Measurements from ENCODE around the gene ABI3BP. TPM values are rescaled to one million over a fixed set of nuclear protein-coding genes. Genes with fewer than 3 reads are reported as not detected.

The ABI3BP gene
- total RNA-seq, 1 donor from 2014 or later, result 7.3 TPM

DNA sequence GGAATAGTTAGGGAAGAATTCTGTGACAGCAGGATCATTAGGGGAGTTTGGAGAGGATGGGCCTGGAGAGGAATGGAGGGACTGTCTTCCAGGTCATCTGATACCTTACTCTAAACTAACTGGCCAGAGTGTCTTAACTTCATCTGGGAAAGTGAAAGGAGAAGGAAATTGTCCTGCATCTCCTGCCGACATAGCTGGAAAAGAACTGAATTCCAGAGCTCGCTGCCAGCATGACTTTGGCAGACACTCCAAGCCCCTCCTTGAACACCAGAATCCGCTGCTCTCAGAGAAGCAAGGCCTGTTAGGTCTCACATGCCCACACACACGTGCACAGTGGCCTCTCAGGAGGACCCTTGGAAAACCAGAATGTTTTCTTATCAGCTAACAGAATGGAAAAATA, 10.5 kb downstream of the ABI3BP start:
- DNase-seq (ENCODE audit: extremely low read depth, low read depth, low spot score), result no peak

- DNase-seq (ENCODE audit: extremely low read depth, low read depth, low spot score), result no peak
Observed at GRCh38 chr3:100981164-100981911, 11.9 kb downstream of the ABI3BP start.

GRCh38 chr3:100978011-100978659, 15.1 kb downstream of the ABI3BP start:
- no peak for DNase-seq (ENCODE audit: extremely low read depth, low read depth, low spot score)

- no peak for DNase-seq (ENCODE audit: extremely low read depth, low read depth, low spot score)
Observed at GRCh38 chr3:100976611-100977010, 16.6 kb downstream of the ABI3BP start.

GRCh38 chr3:100975714-100976113, 17.5 kb downstream of the ABI3BP start:
- DNase-seq (ENCODE audit: extremely low read depth, low read depth, low spot score), result no peak

- DNase-seq (ENCODE audit: extremely low read depth, low read depth, low spot score), result no peak
Observed at GRCh38 chr3:100973594-100973993, 19.6 kb downstream of the ABI3BP start.

GRCh38 chr3:100972867-100973266, 20.4 kb downstream of the ABI3BP start:
- DNase-seq (ENCODE audit: extremely low read depth, low read depth, low spot score), result no peak

DNA sequence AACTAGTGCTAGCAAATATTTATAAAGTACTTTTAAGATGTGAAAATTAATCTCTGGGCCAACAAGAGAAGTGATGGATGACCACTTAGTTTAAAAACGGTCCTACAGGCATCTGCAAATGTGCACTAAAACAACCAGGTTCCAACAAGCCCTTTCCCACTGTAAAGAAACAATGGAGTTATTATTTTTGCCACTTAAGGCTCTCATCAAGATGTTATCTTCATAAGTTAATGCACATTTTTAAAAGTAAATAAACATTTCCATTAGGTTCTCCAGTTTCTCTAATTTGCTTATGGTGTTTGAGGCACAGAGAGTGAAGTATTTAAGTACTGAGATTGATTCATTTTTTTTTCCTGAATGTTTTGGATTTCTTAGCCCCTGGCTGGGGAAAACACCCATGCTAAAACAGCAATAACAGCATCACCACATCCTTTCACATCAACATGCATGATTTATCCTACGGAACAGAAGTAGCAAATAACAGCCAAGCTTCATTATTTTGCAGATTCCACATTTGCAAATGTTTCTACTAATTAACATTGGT, 20.8 kb downstream of the ABI3BP start:
- DNase-seq (ENCODE audit: extremely low read depth, low read depth, low spot score), result no peak

- no peak for DNase-seq (ENCODE audit: extremely low read depth, low read depth, low spot score)
Observed at GRCh38 chr3:100971798-100972197, 21.4 kb downstream of the ABI3BP start.

DNA sequence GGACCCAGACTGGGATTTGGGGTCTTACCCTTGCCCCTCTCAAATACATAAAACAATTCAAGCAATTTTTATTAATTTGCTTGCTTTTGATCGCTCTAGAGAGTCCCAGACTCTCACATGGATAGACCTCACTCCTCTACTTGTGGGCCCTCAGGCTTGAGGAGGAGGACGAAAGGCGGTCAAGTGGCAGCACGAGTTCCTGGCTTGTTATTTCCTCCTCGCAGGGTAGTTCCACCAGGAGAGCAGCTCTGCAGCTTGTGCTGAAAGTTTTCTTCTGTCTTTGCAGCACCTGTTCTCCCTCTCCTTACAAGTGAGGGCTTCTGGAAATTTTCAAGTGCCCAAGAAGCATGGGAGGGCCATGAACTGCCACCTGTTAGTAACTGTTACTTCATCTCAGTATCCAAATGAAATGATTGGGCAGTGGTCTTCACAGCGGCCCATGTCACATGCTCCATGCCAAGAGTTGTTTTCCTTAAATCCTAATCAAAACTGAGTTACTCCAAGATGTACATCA, 22.7 kb downstream of the ABI3BP start:
- DNase-seq (ENCODE audit: extremely low read depth, low read depth, low spot score), result no peak

DNA sequence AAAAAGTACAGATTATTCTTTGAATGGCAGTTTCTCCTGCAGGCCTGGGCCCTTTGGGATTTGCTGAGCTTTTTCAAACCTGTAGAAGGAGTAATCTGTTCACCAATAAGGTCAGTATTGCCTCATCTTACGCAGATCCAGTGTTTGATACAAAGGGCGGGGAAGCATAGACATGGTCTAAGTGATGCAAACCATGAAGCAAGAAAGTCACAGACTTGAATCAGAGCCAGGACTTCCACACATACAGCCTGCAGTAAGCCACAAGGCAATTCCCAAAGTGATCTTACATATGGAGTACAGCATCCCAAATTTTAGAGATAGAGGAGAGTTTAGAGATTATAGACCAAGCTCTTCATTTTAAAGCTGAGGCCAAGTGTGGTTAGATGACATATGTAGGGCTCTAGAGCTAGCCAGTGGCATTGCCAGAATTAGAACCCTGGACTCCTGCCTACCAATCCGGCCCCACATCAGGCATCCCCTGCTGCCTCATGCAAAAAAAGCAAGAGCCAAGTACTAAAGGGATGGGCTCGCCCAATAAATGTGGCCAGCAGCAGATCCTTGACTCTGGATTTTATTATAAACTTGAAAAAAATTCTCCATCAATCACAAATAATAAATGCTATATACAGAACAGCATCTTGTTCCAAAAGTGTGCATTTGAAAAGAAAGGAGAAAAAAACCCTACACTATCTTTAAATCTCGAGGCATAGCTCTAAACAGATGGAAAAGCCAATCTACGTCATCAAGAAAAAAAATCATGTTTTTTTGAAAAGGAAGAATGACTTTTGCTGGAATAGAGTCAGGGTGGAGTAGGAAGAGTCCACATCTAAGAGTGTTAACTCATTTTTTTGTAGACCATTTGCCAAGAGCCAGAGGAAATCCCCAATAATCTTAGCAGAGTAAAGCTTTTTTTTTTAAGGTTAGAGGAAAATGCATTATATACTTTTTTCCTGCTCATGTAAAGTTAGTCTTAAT, 24.0 kb downstream of the ABI3BP start:
- DNase-seq (ENCODE audit: extremely low read depth, low read depth, low spot score), result no peak

DNA sequence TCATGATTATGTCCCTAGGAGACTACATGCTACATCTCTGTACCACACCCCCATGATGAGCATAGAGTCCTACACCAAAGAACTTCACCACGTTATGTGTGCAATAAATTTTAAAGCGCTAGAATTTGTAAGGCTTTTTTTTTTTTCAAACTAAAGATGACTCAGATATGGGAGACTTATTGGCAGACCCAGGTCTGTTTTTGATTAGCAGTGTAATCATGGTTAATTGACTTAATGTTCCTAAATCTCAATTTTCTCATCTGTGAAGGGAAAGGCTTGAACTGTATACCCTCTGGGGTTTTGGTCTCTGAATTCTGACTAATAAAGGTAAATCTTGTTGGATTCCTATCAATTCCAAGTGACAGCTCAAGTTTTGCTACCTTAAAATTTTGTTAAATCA, 26.4 kb downstream of the ABI3BP start:
- DNase-seq (ENCODE audit: extremely low read depth, low read depth, low spot score), result no peak

DNA sequence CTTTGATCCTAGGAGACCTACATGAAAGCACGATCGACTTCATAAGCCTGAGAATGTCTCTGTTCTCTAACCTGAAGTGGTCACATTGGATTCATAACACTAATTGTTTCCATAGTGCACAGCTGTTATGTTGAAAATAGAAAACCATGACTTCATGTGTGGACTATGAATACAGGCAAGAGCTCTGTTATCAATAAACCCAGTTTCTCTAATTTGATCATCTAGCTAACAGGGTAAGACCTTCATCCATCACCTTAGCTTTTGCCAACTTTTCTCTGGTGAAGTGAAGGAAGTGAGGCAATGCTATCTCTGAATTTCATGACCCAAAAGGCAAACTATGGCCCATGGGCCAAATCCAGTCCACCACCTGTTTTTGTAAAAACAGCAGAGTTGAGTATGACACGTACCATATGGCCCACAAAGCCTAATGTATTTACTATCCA, 27.2 kb downstream of the ABI3BP start:
- DNase-seq (ENCODE audit: extremely low read depth, low read depth, low spot score), result no peak

GRCh38 chr3:100963041-100963440, 30.2 kb downstream of the ABI3BP start:
- DNase-seq (ENCODE audit: extremely low read depth, low read depth, low spot score), result no peak

- DNase-seq (ENCODE audit: extremely low read depth, low read depth, low spot score), result no peak
Observed at GRCh38 chr3:100957261-100957986, 35.8 kb downstream of the ABI3BP start.

DNA sequence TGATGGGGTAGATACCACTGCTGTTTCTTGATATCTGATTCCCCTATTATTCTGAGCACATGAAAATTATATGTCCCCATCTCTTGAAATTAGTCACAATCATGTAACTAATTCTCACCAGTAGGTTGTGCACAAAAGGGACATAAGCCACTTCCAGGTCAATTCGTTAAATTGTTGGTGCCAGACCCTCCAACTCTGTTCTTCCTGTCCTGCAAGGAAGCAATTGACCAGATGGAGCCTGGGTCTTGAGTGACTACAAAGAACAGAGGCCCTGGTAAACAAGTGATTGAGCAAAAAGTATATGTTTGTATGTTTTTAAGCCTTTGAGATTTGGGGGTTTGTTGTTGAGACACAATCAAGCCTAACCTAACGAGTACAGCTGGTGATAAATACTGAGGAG, 36.9 kb downstream of the ABI3BP start:
- no peak for DNase-seq (ENCODE audit: extremely low read depth, low read depth, low spot score)

- no peak for DNase-seq (ENCODE audit: extremely low read depth, low read depth, low spot score)
Observed at GRCh38 chr3:100954990-100955389, 38.2 kb downstream of the ABI3BP start.

DNA sequence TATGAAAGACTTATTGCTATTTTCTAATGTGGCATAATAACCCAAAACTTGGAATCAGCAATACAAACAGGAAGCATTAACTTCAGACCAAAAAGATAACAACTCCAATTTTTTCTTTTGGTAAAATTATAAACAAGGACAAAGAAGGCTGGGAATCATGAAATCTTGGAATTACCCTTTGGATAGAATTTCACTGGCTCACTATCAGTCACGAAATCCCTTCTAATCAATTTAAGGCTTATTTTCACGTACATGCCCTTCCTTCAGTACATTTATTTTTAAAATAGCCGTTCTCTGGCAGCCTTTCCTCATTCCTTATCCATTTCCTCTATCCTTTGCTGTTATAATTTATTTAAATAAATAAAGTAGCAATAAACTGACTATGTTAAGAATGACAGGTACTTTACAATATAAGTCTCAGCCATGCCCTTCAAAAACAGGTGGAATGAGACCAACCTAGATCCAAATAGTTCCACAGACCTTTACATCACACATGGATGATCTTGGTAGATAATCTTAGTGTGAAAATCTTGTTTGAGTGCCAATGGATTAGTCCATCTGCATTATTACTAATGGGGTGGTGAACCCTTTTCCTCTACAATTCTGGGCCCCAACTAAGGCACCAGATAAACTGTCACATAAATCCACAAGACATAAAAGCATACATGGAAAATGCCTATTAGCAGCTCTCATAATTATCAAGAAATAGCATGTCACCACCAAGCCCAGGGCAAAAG, 38.9 kb downstream of the ABI3BP start:
- DNase-seq (ENCODE audit: extremely low read depth, low read depth, low spot score), result no peak

DNA sequence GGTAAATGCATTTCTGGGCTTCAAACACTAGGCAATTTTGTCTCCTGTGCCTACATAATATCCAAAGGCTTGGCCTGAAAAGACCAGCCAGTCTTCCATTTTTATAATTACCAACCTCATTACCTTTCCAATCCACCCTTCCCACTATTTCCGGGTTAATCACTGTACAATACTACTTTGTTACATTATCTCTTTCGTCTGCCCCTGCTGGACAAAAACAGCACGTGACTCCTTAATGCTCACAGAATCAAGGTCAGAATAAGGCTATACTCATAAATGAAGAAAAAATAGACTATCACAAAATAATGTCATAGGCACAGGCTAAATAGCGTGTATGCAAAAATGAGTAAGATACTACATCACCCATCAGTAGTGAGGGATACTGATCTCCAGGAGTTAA, 40.1 kb downstream of the ABI3BP start:
- DNase-seq (ENCODE audit: extremely low read depth, low read depth, low spot score), result no peak

Measured in glomerular endothelial cell (primary cell).